Neural cell (in vitro differentiated cells): ENCODE results near the gene F2. TPM values are rescaled to one million over a fixed set of nuclear protein-coding genes. Genes with fewer than 3 reads are reported as not detected.

Source experiments
- H2AFZ ChIP-seq: fragments of 200-600, 300-800 bp; sonication (generic), shearing (Covaris generic); 2 replicates; pipeline ENCODE4 v1.6.0; 2014; ENCODE audit warnings: low read depth, mild to moderate bottlenecking, antibody characterized with exemption, low read length, moderate library complexity
- H3F3A ChIP-seq: fragments of 200-600 bp; shearing (Covaris generic); 2 replicates; pipeline ENCODE4 v1.6.1; 2016; ENCODE audit warnings: mild to moderate bottlenecking, moderate library complexity, mixed read lengths, antibody characterized with exemption, low read length; ENCODE audit not compliant: insufficient read depth, poor library complexity, severe bottlenecking
- H3K27ac ChIP-seq: fragments of 200-600, 300-800 bp; sonication (generic), shearing (Covaris generic); 2 replicates; pipeline ENCODE4 v1.5.1; 2014; ENCODE audit warnings: mild to moderate bottlenecking, low read length, moderate library complexity
- H3K27me3 ChIP-seq: fragments of 300-800, 200-600 bp; sonication (generic), shearing (Covaris generic); 2 replicates; pipeline ENCODE4 v1.6.0; 2014; ENCODE audit warnings: mild to moderate bottlenecking, low read depth, low read length, moderate library complexity; ENCODE audit not compliant: insufficient read depth
- H3K36me3 ChIP-seq: fragments of 300-800, 200-600 bp; sonication (generic), shearing (Covaris generic); 2 replicates; pipeline ENCODE4 v1.5.1; 2014; ENCODE audit warnings: mild to moderate bottlenecking, antibody characterized with exemption, low read length, moderate library complexity; ENCODE audit not compliant: insufficient read depth
- H3K4me2 ChIP-seq: fragments of 300-800, 200-600 bp; sonication (generic), shearing (Covaris generic); 2 replicates; pipeline ENCODE4 v1.6.0; 2014; ENCODE audit warnings: mild to moderate bottlenecking, low read length
- H3K4me3 ChIP-seq: fragments of 300-800, 200-600 bp; sonication (generic), shearing (Covaris generic); 2 replicates; pipeline ENCODE4 v1.5.1; 2014; ENCODE audit warnings: mild to moderate bottlenecking, low read length, moderate library complexity
- H3K79me2 ChIP-seq: fragments of 200-600 bp; shearing (Covaris generic); replicated peaks from 2 replicates; pipeline ENCODE4 v1.6.0; 2014; ENCODE audit warnings: mild to moderate bottlenecking, low read length, moderate library complexity; ENCODE audit not compliant: insufficient read depth
- H3K9ac ChIP-seq: fragments of 300-800, 200-600 bp; sonication (generic), shearing (Covaris generic); 2 replicates; pipeline ENCODE4 v1.6.1; 2016; ENCODE audit warnings: mild to moderate bottlenecking, low read length, mixed read lengths
- H3K9me2 ChIP-seq: fragments of 200-600 bp; shearing (Covaris generic); 2 replicates; pipeline ENCODE4 v1.6.1; 2016; ENCODE audit warnings: mild to moderate bottlenecking, low read length, mixed read lengths; ENCODE audit not compliant: insufficient read depth
- H3K9me3 ChIP-seq: fragments of 200-600, 300-800 bp; sonication (generic), shearing (Covaris generic); 2 replicates; pipeline ENCODE4 v1.6.1; 2016; ENCODE audit warnings: mild to moderate bottlenecking, mixed run types, low read length, moderate library complexity, mixed read lengths
- H4K20me1 ChIP-seq: fragments of 200-600 bp; shearing (Covaris generic); 2 replicates; pipeline ENCODE4 v1.6.1; 2016; ENCODE audit warnings: mild to moderate bottlenecking, mixed run types; ENCODE audit not compliant: insufficient read depth
- CTCF ChIP-seq: fragments of 450-650 bp; IDR thresholded peaks from 2 replicates; pipeline ENCODE4 v1.5.1; 2014; ENCODE audit warnings: antibody characterized with exemption, mild to moderate bottlenecking, moderate library complexity; ENCODE audit not compliant: poor library complexity, severe bottlenecking
- EP300 ChIP-seq: fragments of 450-650 bp; conservative IDR thresholded peaks from 2 replicates; pipeline ENCODE4 v1.6.1; 2014; ENCODE audit warnings: antibody characterized with exemption, mild to moderate bottlenecking, moderate library complexity; ENCODE audit not compliant: poor library complexity, severe bottlenecking
- EZH2 ChIP-seq: fragments of 200-600, 300-800 bp; shearing (Covaris generic), sonication (generic); IDR thresholded peaks from 2 replicates; pipeline ENCODE4 v1.6.1; 2014; ENCODE audit warnings: antibody characterized with exemption, low read length, borderline replicate concordance, mild to moderate bottlenecking; ENCODE audit not compliant: insufficient read depth, poor library complexity, severe bottlenecking
- MXI1 ChIP-seq: fragments of 450-650 bp; conservative IDR thresholded peaks from 2 replicates; pipeline ENCODE4 v1.6.1; 2014; ENCODE audit warnings: antibody characterized with exemption, mild to moderate bottlenecking; ENCODE audit not compliant: poor library complexity, severe bottlenecking
- POLR2AphosphoS5 ChIP-seq: IDR thresholded peaks from 2 replicates; pipeline ENCODE4 v1.6.1; 2012
- RAD21 ChIP-seq: fragments of 450-650 bp; conservative IDR thresholded peaks from 2 replicates; pipeline ENCODE4 v1.6.1; 2014; ENCODE audit warnings: antibody characterized with exemption, mild to moderate bottlenecking, moderate library complexity
- REST ChIP-seq: IDR thresholded peaks from 2 replicates; pipeline ENCODE4 v1.6.1; 2012; ENCODE audit warnings: borderline replicate concordance
- SMC3 ChIP-seq: fragments of 450-650 bp; conservative IDR thresholded peaks from 2 replicates; pipeline ENCODE4 v1.6.1; 2014; ENCODE audit warnings: antibody characterized with exemption, mild to moderate bottlenecking, moderate library complexity; ENCODE audit not compliant: poor library complexity
- TAF1 ChIP-seq: IDR thresholded peaks from 2 replicates; pipeline ENCODE4 v1.6.1; 2012; ENCODE audit warnings: low read depth
- polyA plus RNA-seq: library from polyadenylated mRNA; depleted of rRNA; stranded (reverse); fragments of >200 nt; gene quantifications from 2 replicates; pipeline ENCODE4 v1.2.3, GENCODE V29; 2014

F2 gene
- polyA plus RNA-seq, 1 donor from 2014 or later: 0.94 TPM

- Histone ChIP-seq H3K79me2 (no peaks in the 10 kb centered on the region), H3K9ac (no peak overlapping the region), H3K27ac (no peak overlapping the region), H3K36me3 (no peaks in the 10 kb centered on the region), H2AFZ (no peak overlapping the region), H3K9me3 (no peaks in the 10 kb centered on the region), H3F3A (no peaks in the 10 kb centered on the region), H3K4me3 (no peak overlapping the region), H3K27me3 (no peaks in the 10 kb centered on the region), H4K20me1 (no peaks in the 10 kb centered on the region), H3K9me2 (no peaks in the 10 kb centered on the region), H3K4me2 (no peak overlapping the region)
- TF ChIP-seq CTCF (no peak), EZH2 (no peak), RAD21 (no peak), MXI1 (no peak), POLR2AphosphoS5 (no peak), REST (no peak), SMC3 (no peak), TAF1 (no peak), EP300 (no peak)
Measured at GRCh38 chr11:46721286-46721685, 2.3 kb downstream of the F2 start.

- Histone ChIP-seq H3F3A (no peaks in the 10 kb centered on the region), H3K4me2 (no peak overlapping the region), H2AFZ (no peak overlapping the region), H3K4me3 (no peak overlapping the region), H3K27me3 (no peaks in the 10 kb centered on the region), H4K20me1 (no peaks in the 10 kb centered on the region), H3K9me2 (no peaks in the 10 kb centered on the region), H3K36me3 (no peaks in the 10 kb centered on the region), H3K9me3 (no peaks in the 10 kb centered on the region), H3K27ac (no peak overlapping the region), H3K79me2 (no peaks in the 10 kb centered on the region), H3K9ac (no peak overlapping the region)
- TF ChIP-seq SMC3: no peak
Measured at GRCh38 chr11:46722566-46723358, 3.7 kb downstream of the F2 start.
